IPS DF 6.9 (cell line): Measurements from ENCODE around the gene MORN5.
A peak's percentile ranks its signal among the peaks of the same experiment; 100 is the strongest.

Experiments
- DNase-seq: peaks from one replicate; pipeline ENCODE4 v3.0.0-alpha.2; 2013; ENCODE audit warnings: low read depth, low spot score
- H3K27ac ChIP-seq: one replicate; pipeline ENCODE4 v1.5.1; 2013; ENCODE audit warnings: low read length, control low read depth
- H3K27me3 ChIP-seq: 2 replicates; pipeline ENCODE4 v1.6.1; 2013; ENCODE audit warnings: mild to moderate bottlenecking, low read length; ENCODE audit not compliant: control insufficient read depth, insufficient read depth
- H3K36me3 ChIP-seq: 2 replicates; pipeline ENCODE4 v1.6.1; 2013; ENCODE audit warnings: low read length; ENCODE audit not compliant: control insufficient read depth, insufficient read depth
- H3K4me1 ChIP-seq: 2 replicates; pipeline ENCODE4 v1.6.1; 2013; ENCODE audit warnings: low read length; ENCODE audit not compliant: control insufficient read depth, insufficient read depth
- H3K4me3 ChIP-seq: 2 replicates; pipeline ENCODE4 v1.5.1; 2013; ENCODE audit warnings: mild to moderate bottlenecking, low read length
- H3K9me3 ChIP-seq: 2 replicates; pipeline ENCODE4 v1.6.1; 2013; ENCODE audit warnings: low read length, inconsistent platforms; ENCODE audit not compliant: control insufficient read depth, insufficient read depth
- WGBS: extraction: QIAGEN DNeasy Blood & Tissue Kit; methylation state at CpG from one replicate; pipeline ENCODE4 v1.1.7; 2013; ENCODE audit warnings: mixed read lengths, missing lambda C conversion rate; ENCODE audit not compliant: insufficient read length, insufficient coverage; 5-methylcytosine and 5-hydroxymethylcytosine counted together

The MORN5 gene

DNA sequence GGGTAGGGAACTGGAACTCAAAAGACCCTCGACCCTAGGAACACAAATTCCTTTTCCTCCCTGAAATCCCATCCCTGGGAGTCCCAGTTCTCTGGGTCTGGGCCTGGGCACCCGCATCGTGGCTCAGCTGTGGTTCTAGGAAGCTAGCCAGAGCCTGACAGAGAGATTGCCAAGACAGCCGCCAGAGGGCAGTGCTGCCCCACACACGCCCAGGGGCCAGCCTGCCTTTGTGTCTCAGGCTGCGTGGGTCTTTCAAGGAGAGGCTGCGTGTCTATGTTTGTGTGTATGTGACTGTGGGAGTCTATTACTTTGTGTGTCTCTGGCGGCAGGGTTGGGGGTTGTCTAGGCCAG lies 34.6 kb upstream of the MORN5 start:
- H3K9me3 ChIP-seq = no peaks in the 10 kb centered on the region
- no peak overlapping the region for H3K27ac ChIP-seq
- H3K4me3 ChIP-seq = no peak overlapping the region
- no peaks in the 10 kb centered on the region for H3K36me3 ChIP-seq
- no peak for DNase-seq
- H3K27me3 ChIP-seq = peaks cover 8% of the 10 kb centered on the region; the same call in 1 of the 2 replicates
- peaks cover 10% of the 10 kb centered on the region for H3K4me1 ChIP-seq
- WGBS = no CpG with 5 or more reads among the region's 8 CpGs

DNA sequence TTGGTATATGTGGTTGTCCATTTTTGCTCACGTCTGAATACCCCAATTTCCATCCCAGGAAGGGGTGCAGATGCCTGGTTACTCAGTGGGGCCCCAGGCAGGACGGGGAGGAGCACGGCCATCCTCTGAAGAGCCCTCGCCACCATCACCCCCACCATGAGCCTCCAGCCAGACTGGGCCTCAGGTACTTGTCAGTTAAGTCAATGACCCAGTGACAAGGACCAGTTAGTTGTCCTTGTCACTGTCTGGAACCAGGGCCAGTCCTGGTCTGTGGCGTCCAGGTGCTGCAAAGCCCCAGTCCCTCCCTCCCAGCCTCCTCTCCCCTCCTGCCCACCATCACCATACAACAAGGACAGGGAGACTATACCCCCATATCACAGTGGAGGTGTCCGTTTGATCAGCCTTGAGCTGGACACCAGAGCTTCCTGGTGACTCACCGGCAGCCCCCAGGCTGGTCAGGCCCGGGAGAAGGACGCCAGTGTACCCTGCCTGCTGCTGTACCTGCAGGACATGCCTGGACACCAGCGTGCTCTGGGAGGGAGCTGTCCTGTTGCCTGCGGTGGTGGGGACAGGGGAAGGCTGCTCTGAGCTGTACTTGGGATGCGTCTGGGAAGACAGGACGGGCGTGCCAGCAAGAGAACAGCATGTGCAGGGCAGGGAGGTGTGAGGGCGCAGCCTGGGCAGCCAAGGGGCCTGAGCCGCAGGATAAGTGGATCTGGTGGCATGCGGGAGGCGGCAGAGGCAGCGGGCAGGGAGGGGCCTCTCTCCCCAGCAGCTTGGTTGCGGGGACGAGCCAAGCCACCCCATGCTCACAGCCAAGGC lies 34.0 kb upstream of the MORN5 start:
- peak overlapping the region; percentile 23; the same call in 1 of the 2 replicates for H3K4me3 ChIP-seq
- H3K36me3 ChIP-seq = no peaks in the 10 kb centered on the region
- H3K9me3 ChIP-seq = no peaks in the 10 kb centered on the region
- peaks cover 10% of the 10 kb centered on the region for H3K4me1 ChIP-seq
- H3K27ac ChIP-seq = no peak overlapping the region
- DNase-seq = no peak
- peaks cover 8% of the 10 kb centered on the region; the same call in 1 of the 2 replicates for H3K27me3 ChIP-seq
- no CpG with 5 or more reads among the region's 21 CpGs for WGBS

DNA sequence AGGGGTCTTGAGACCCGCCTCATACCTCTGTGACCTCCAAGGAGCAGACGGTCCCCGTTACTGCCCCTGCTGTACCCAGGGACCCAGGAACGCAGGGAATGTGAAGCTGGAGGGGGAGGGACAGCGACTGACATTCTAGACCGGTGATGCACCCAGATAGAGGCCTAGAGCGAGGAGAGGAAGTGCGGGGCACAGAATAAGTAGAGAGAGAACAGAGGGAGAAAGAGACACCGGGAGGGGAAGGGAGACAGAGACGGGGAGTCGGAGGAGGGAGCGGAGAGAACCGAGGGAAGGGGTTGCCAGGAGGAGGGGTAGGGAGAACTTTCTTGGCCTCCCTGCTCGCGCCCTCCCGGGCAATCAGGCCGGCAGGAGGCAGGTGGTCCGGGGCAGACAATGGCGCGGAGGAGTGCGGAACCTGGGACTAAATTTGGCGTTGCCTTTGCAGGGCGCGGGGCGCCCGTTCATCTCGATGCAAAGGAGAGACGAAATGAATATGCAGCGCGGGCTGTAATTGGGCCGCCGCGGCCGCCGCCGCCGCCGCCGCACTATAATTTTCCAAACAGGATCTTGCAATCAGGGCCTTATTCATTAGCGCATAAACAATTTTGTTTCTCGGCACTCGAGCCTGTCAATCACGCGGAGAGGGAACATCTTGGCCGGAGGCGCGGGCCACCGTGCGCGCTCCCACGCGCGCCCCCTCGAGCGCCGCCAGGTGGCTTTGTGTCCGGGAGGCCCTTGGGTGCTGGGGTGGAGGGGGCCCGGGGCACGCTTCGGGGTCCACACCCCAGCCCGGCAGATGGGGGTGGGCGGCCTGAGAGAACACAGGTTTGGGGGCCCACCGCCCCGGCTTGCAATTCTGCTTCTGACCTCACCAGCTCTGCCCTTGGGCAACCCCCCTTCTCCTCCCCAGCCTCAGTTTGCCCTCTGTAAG lies 33.1 kb upstream of the MORN5 start:
- peak overlapping the region; percentile 23; the same call in 1 of the 2 replicates for H3K4me3 ChIP-seq
- no peak for DNase-seq
- no peak overlapping the region for H3K27ac ChIP-seq

DNA sequence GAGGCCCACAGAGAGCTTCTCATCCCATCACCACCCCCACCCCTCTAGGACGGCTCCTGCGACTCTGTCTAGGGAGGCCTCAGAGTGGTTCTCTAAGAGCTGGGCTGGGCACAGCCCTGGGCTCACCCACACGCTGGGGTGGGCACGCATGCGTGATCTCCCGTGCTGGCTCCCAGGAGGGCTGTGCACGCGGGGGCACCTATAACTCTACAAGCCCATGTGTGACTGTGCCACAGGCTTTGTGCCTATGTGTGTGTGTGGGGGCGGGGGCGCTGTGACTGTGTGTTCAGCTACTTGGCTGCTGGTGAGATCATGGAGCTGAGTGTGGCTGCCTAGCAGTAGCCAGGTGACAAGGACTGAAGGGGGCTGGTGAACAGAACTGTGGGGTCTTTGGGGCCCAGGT lies 32.3 kb upstream of the MORN5 start:
- no peak for DNase-seq
- Histone ChIP-seq H3K4me1 (peaks cover 18% of the 10 kb centered on the region), H3K27ac (no peak overlapping the region), H3K4me3 (no peak overlapping the region), H3K27me3 (peaks cover 8% of the 10 kb centered on the region; the same call in 1 of the 2 replicates), H3K9me3 (no peaks in the 10 kb centered on the region), H3K36me3 (no peaks in the 10 kb centered on the region)
- no CpG with 5 or more reads among the region's 10 CpGs for WGBS

More for the DNA sequence above, 33.1 kb upstream of the MORN5 start:
- Histone ChIP-seq H3K4me1 (peaks cover 14% of the 10 kb centered on the region), H3K36me3 (no peaks in the 10 kb centered on the region), H3K27me3 (peaks cover 8% of the 10 kb centered on the region; the same call in 1 of the 2 replicates), H3K9me3 (no peaks in the 10 kb centered on the region)
- WGBS = no CpG with 5 or more reads among the region's 64 CpGs

DNA sequence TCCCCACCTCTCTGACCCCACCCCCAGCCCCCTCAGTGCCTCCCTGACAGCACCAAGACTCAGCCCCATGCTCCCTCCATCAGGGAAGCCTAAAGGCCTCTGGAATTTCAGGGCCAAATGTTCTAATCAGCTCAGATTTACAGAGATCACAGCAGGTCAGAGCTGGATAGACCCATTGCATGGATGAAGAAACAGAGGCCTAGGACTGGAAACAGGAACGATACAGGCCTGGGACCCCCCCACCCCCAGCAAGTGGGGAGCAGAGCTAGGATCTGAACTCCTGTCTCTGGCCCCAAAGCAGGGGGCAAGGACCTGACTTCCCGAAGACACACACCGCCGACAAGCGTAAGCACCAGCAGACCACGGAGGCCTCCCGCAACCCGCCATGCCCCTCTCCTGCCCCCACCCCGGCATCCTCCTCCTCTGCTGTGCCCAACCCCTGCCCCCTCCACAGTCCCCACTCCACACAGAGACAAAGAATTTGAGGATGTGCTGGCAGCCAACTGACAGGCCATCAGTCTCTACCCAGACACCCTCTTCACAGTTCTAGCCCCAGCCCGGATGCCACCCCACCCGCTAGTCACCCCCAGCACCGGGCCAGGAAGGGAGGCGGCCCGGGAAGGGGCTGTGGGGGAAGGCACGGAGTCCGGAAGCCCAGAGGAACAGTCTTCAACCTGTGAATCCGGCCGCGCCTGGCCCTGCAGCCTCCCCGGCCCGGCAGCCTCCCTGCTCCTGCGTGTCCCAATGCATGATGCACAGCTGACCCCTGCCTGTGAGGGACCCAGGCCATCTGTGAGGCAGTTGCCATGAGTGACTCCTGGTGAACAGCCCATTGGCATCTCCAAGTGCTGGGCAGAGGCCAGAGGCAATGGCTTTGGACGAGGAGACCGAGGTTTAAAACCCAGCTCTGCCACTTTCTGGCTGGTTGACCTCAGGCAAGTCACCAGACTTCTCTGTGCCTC lies 31.4 kb upstream of the MORN5 start:
- WGBS = no CpG with 5 or more reads among the region's 24 CpGs
- H3K27me3 ChIP-seq = peaks cover 8% of the 10 kb centered on the region; the same call in 1 of the 2 replicates
- no peak for DNase-seq

DNA sequence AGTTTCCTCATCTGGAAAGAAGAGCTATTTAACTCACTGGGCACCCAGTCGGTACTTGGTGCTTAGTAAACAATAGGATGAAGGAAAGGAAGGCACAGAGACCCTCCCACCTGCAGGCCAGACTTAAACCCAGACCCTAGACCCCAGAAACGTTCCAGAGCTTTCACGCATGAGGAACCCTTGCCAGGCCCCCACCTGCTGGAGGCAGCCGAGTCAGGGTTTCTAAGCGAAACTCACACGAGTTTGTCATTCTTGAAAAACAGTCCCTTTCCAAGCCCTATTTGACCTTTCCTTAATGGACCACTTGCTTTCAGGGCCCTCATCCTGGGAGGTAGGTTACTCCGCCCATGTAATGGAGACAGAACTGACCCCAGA lies 30.8 kb upstream of the MORN5 start:
- no peak for DNase-seq
- Histone ChIP-seq H3K27me3 (peaks cover 8% of the 10 kb centered on the region; the same call in 1 of the 2 replicates), H3K9me3 (no peaks in the 10 kb centered on the region), H3K27ac (no peak overlapping the region), H3K36me3 (no peaks in the 10 kb centered on the region), H3K4me1 (peaks cover 21% of the 10 kb centered on the region), H3K4me3 (no peak overlapping the region)
- no CpG with 5 or more reads among the region's 7 CpGs for WGBS

More for the DNA sequence above, 31.4 kb upstream of the MORN5 start:
- Histone ChIP-seq H3K9me3 (no peaks in the 10 kb centered on the region), H3K27ac (no peak overlapping the region), H3K36me3 (no peaks in the 10 kb centered on the region), H3K4me3 (no peak overlapping the region), H3K4me1 (peaks cover 20% of the 10 kb centered on the region)

DNA sequence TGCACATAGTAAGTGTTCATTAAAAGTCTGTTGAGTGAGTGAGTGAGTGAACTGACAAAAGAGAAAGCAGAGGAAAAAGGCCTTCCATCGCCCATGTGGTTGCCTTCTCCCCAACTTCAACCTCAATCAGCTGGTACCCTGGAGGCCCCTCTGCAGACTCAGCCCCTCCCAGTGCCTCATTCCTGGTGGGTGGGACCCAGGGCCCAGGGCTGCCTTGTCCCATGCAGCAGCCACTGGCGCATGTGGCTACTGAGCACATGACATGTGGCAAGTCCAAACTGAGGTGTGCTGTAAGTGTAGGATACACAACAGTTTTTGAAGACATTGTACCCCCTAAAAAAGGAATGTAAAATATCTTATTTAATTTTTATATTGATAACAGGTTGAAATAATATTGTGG lies 29.7 kb upstream of the MORN5 start:
- WGBS = no CpG with 5 or more reads among the region's 2 CpGs
- Histone ChIP-seq H3K36me3 (no peaks in the 10 kb centered on the region), H3K4me1 (peaks cover 26% of the 10 kb centered on the region), H3K9me3 (no peaks in the 10 kb centered on the region), H3K4me3 (no peak overlapping the region), H3K27ac (no peak overlapping the region), H3K27me3 (peaks cover 8% of the 10 kb centered on the region; the same call in 1 of the 2 replicates)
- DNase-seq = no peak

- H3K27ac ChIP-seq = no peak overlapping the region
- peaks cover 4% of the 10 kb centered on the region; the same call in 1 of the 2 replicates for H3K27me3 ChIP-seq
- no peak overlapping the region for H3K4me3 ChIP-seq
- no peak for DNase-seq
- H3K4me1 ChIP-seq = peaks cover 20% of the 10 kb centered on the region
- H3K36me3 ChIP-seq = no peaks in the 10 kb centered on the region
- no peaks in the 10 kb centered on the region for H3K9me3 ChIP-seq
- no CpG with 5 or more reads among the region's 4 CpGs for WGBS
These were observed 28.9 kb upstream of the MORN5 start for GRCh38 chr9:122130837-122131236.

- Histone ChIP-seq H3K4me3 (no peak overlapping the region), H3K36me3 (no peaks in the 10 kb centered on the region), H3K9me3 (no peaks in the 10 kb centered on the region), H3K27me3 (no peaks in the 10 kb centered on the region; the same call in 1 of the 2 replicates), H3K4me1 (peaks cover 17% of the 10 kb centered on the region), H3K27ac (no peak overlapping the region)
- WGBS = no CpG with 5 or more reads among the region's 21 CpGs
- DNase-seq = no peak
These were observed 28.2 kb upstream of the MORN5 start for GRCh38 chr9:122131401-122132001.
